HepG2 (cell line): Measurements from ENCODE around the gene LCA5. TPM values are rescaled to one million over a fixed set of nuclear protein-coding genes. Genes with fewer than 3 reads are reported as not detected.

Experiments used
- BCL3 ChIP-seq: sonication (generic); formaldehyde crosslinking; IDR thresholded peaks from 2 replicates; pipeline ENCODE4 v1.5.1; 2020; ENCODE audit warnings: mild to moderate bottlenecking, missing genetic modification reagents, moderate library complexity
- CEBPB ChIP-seq: IDR thresholded peaks from 2 replicates; pipeline ENCODE4 v1.6.1; 2011; ENCODE audit warnings: low read depth, low read length, improper control_type of control experiment, borderline replicate concordance
- DMAP1 ChIP-seq: IDR thresholded peaks from 2 replicates; pipeline ENCODE4 v1.6.1; 2016
- DRAP1 ChIP-seq: IDR thresholded peaks from 2 replicates; pipeline ENCODE4 v1.6.1; 2016; ENCODE audit warnings: missing genetic modification reagents, missing compliant biosample characterization
- GZF1 ChIP-seq: sonication (generic); formaldehyde crosslinking; IDR thresholded peaks from 2 replicates; pipeline ENCODE4 v1.5.1; 2020; ENCODE audit warnings: mild to moderate bottlenecking, missing genetic modification reagents
- HOXA5 ChIP-seq: sonication (generic); formaldehyde crosslinking; IDR thresholded peaks from 2 replicates; pipeline ENCODE4 v1.4.0; 2020; ENCODE audit warnings: missing genetic modification reagents
- IKZF4 ChIP-seq: sonication (generic); formaldehyde crosslinking; IDR thresholded peaks from 2 replicates; pipeline ENCODE4 v1.5.1; 2020; ENCODE audit warnings: borderline replicate concordance, mild to moderate bottlenecking, low read depth, missing genetic modification reagents; ENCODE audit errors: not compliant biosample characterization
- JUND ChIP-seq: sonication (generic); formaldehyde crosslinking; IDR thresholded peaks from 2 replicates; pipeline ENCODE4 v1.8.0; 2022; ENCODE audit warnings: mild to moderate bottlenecking, missing genetic modification reagents
- MAX ChIP-seq: IDR thresholded peaks from 2 replicates; pipeline ENCODE4 v1.6.1; 2012; ENCODE audit warnings: inconsistent platforms
- SOX6 ChIP-seq, 2 experiments: fragments of 450-650 bp in 1 of 2; sonication (generic) in 1 of 2; formaldehyde crosslinking in 1 of 2; IDR thresholded peaks; 2 replicates each; pipeline versions ENCODE4 v1.4.0 to v1.6.1; 2017 to 2020; ENCODE audit warnings: antibody characterized with exemption in 1 of 2, mild to moderate bottlenecking in 1 of 2, missing genetic modification reagents in 1 of 2
- SRSF1 ChIP-seq: fragments of 200-400 bp; formaldehyde crosslinking; optimal IDR thresholded peaks from 2 replicates; pipeline ENCODE3; 2017; ENCODE audit warnings: mild to moderate bottlenecking, low read depth, low read length, moderate library complexity
- TAF15 ChIP-seq: fragments of 200-400 bp; formaldehyde crosslinking; IDR thresholded peaks from one replicate; pipeline ENCODE4 v1.6.1; 2018; ENCODE audit warnings: mild to moderate bottlenecking, low read depth, low read length; ENCODE audit not compliant: poor library complexity, severe bottlenecking
- TCF12 ChIP-seq, 2 experiments: fragments of 450-650 bp in 1 of 2; sonication (generic) in 1 of 2; formaldehyde crosslinking in 1 of 2; IDR thresholded peaks; 2 replicates each; pipeline versions ENCODE4 v1.6.1 to v1.8.0; 2017 to 2022; ENCODE audit warnings: antibody characterized with exemption in 1 of 2, mild to moderate bottlenecking in 1 of 2, missing genetic modification reagents in 1 of 2, moderate library complexity in 1 of 2
- ZMYM3 ChIP-seq: sonication (generic); formaldehyde crosslinking; IDR thresholded peaks from 2 replicates; pipeline ENCODE4 v1.5.1; 2020; ENCODE audit warnings: mild to moderate bottlenecking, missing genetic modification reagents
- ZNF24 ChIP-seq: fragments of 450-650 bp; IDR thresholded peaks from 2 replicates; pipeline ENCODE4 v1.6.1; 2017; ENCODE audit warnings: antibody characterized with exemption, mild to moderate bottlenecking
- ZNF441 ChIP-seq: sonication (generic); formaldehyde crosslinking; IDR thresholded peaks from 2 replicates; pipeline ENCODE4 v1.7.0; 2021; ENCODE audit warnings: missing genetic modification reagents, borderline replicate concordance
- ZNF629 ChIP-seq: sonication (generic); formaldehyde crosslinking; conservative IDR thresholded peaks from 2 replicates; pipeline ENCODE4 v1.5.0; 2020; ENCODE audit warnings: missing genetic modification reagents
- ZNF773 ChIP-seq: sonication (generic); formaldehyde crosslinking; IDR thresholded peaks from 2 replicates; pipeline ENCODE4 v1.4.0; 2020; ENCODE audit warnings: missing genetic modification reagents, borderline replicate concordance
- polyA plus RNA-seq, 8 experiments: library from polyadenylated mRNA; depleted of rRNA in 3 of 8; stranded (reverse) in 7 of 8; unstranded in 1 of 8; fragments of >200 nt; fragmentation: Illumina TruSeq in 4 of 8; extraction: Trizol in 4 of 8; gene quantifications; 2 replicates each; pipeline versions ENCODE4 v1.2.1 to v1.2.3, GENCODE V29; 2011 to 2016; ENCODE audit warnings: low read depth in 4 of 8, missing spikeins in 1 of 8, mixed read lengths in 1 of 8; ENCODE audit not compliant: insufficient read depth in 1 of 8
- total RNA-seq, 5 experiments: library from RNA; depleted of rRNA; stranded (reverse); fragments of >200 nt; fragmentation: Illumina TruSeq; extraction: Trizol; gene quantifications; 2 replicates each; pipeline ENCODE4 v1.2.3, GENCODE V29; 2016; ENCODE audit warnings: low read depth in 1 of 5
- TF ChIP-seq, protein P1 (sequence below): sonication (generic); formaldehyde crosslinking; IDR thresholded peaks from 2 replicates; pipeline ENCODE4 v1.9.0; 2022; ENCODE audit warnings: low read depth, missing genetic modification reagents
- TF ChIP-seq, protein P2 (sequence below): sonication (generic); formaldehyde crosslinking; IDR thresholded peaks from 2 replicates; pipeline ENCODE4 v1.4.0; 2020; ENCODE audit warnings: missing genetic modification reagents, borderline replicate concordance
- TF ChIP-seq, protein P3 (sequence below): sonication (generic); formaldehyde crosslinking; IDR thresholded peaks from 2 replicates; pipeline ENCODE4 v1.8.0; 2022; ENCODE audit warnings: missing genetic modification reagents, mild to moderate bottlenecking, borderline replicate concordance

Gene LCA5
- total and polyA plus RNA-seq, 2 of the 13 experiments (the other 11 are each of a cell fraction or from before 2014, with no cell fraction given) = 0.84 to 4.6 TPM

- TF ChIP-seq, protein P1, sequence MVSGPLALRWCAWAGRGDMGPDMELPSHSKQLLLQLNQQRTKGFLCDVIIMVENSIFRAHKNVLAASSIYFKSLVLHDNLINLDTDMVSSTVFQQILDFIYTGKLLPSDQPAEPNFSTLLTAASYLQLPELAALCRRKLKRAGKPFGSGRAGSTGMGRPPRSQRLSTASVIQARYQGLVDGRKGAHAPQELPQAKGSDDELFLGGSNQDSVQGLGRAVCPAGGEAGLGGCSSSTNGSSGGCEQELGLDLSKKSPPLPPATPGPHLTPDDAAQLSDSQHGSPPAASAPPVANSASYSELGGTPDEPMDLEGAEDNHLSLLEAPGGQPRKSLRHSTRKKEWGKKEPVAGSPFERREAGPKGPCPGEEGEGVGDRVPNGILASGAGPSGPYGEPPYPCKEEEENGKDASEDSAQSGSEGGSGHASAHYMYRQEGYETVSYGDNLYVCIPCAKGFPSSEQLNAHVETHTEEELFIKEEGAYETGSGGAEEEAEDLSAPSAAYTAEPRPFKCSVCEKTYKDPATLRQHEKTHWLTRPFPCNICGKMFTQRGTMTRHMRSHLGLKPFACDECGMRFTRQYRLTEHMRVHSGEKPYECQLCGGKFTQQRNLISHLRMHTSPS (CRISPR knock-in tag) = peak; percentile 42; the same call in 1 of the 2 replicates
- TF ChIP-seq HOXA5 (CRISPR knock-in tag) (no peak; the same call in 1 of the 2 replicates), SRSF1 (no peak), ZMYM3 (CRISPR knock-in tag) (no peak), GZF1 (CRISPR knock-in tag) (0 out of 2 replicates have a peak, but pooled peaks have one; percentile 69), ZNF24 (no peak), DMAP1 (CRISPR knock-in tag) (peak; percentile 21; the same call in 1 of the 2 replicates), IKZF4 (CRISPR knock-in tag) (peak; percentile 69), TAF15 (no peak), JUND (CRISPR knock-in tag) (no peak), SOX6 (IDR thresholded peaks at IDR 0.05) (no peak), SOX6 (CRISPR knock-in tag; IDR thresholded peaks at IDR 0.05) (peak; percentile 47), ZNF773 (CRISPR knock-in tag) (no peak), CEBPB (no peak), BCL3 (CRISPR knock-in tag) (peak; percentile 81), DRAP1 (peak; percentile 79), MAX (peak; percentile 21), ZNF441 (CRISPR knock-in tag) (no peak), TCF12 (IDR thresholded peaks at IDR 0.05) (no peak), TCF12 (CRISPR knock-in tag; IDR thresholded peaks at IDR 0.05) (no peak), ZNF629 (no peak)
- TF ChIP-seq, protein P2, sequence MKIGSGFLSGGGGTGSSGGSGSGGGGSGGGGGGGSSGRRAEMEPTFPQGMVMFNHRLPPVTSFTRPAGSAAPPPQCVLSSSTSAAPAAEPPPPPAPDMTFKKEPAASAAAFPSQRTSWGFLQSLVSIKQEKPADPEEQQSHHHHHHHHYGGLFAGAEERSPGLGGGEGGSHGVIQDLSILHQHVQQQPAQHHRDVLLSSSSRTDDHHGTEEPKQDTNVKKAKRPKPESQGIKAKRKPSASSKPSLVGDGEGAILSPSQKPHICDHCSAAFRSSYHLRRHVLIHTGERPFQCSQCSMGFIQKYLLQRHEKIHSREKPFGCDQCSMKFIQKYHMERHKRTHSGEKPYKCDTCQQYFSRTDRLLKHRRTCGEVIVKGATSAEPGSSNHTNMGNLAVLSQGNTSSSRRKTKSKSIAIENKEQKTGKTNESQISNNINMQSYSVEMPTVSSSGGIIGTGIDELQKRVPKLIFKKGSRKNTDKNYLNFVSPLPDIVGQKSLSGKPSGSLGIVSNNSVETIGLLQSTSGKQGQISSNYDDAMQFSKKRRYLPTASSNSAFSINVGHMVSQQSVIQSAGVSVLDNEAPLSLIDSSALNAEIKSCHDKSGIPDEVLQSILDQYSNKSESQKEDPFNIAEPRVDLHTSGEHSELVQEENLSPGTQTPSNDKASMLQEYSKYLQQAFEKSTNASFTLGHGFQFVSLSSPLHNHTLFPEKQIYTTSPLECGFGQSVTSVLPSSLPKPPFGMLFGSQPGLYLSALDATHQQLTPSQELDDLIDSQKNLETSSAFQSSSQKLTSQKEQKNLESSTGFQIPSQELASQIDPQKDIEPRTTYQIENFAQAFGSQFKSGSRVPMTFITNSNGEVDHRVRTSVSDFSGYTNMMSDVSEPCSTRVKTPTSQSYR (CRISPR knock-in tag) = no peak
- TF ChIP-seq, protein P3, sequence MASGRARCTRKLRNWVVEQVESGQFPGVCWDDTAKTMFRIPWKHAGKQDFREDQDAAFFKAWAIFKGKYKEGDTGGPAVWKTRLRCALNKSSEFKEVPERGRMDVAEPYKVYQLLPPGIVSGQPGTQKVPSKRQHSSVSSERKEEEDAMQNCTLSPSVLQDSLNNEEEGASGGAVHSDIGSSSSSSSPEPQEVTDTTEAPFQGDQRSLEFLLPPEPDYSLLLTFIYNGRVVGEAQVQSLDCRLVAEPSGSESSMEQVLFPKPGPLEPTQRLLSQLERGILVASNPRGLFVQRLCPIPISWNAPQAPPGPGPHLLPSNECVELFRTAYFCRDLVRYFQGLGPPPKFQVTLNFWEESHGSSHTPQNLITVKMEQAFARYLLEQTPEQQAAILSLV = peak; percentile 83; the same call in 1 of the 2 replicates
Observed at GRCh38 chr6:79536954-79537747, at the start of gene LCA5 (continued).
